B cell (primary cell): ENCODE measurements around the gene NEUROD6.

Source experiments
- EZH2 ChIP-seq: IDR thresholded peaks from 2 replicates; pipeline ENCODE4 v1.6.1; 2012; ENCODE audit warnings: borderline replicate concordance, low read depth, mild to moderate bottlenecking, moderate library complexity, low read length; ENCODE audit not compliant: insufficient read depth, poor library complexity, severe bottlenecking
- TF ChIP-seq, protein P1 (sequence below): fragments of 200-600 bp; IDR thresholded peaks from one replicate; pipeline ENCODE4 v1.8.0; 2022; ENCODE audit warnings: antibody characterized with exemption, mild to moderate bottlenecking

DNA sequence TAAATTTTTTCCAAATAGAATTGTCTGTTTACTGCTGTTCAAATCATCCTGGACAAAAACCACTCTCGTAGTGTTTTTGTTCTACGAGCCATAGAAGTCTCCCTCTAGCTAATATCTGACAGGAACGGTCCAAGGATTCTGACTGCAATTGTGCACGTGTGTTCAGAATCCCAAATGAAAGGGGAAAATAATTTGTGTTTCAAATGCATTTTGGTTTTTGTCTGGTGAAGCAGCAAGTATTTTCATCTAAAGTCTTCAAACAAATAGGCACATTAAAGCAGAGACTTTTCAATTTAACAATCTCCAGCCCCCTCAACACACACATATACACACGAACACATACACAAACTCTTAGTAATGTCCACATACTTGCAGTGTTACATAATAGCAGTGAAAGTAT, 475 bp downstream of the NEUROD6 start:
- TF ChIP-seq, protein P1, sequence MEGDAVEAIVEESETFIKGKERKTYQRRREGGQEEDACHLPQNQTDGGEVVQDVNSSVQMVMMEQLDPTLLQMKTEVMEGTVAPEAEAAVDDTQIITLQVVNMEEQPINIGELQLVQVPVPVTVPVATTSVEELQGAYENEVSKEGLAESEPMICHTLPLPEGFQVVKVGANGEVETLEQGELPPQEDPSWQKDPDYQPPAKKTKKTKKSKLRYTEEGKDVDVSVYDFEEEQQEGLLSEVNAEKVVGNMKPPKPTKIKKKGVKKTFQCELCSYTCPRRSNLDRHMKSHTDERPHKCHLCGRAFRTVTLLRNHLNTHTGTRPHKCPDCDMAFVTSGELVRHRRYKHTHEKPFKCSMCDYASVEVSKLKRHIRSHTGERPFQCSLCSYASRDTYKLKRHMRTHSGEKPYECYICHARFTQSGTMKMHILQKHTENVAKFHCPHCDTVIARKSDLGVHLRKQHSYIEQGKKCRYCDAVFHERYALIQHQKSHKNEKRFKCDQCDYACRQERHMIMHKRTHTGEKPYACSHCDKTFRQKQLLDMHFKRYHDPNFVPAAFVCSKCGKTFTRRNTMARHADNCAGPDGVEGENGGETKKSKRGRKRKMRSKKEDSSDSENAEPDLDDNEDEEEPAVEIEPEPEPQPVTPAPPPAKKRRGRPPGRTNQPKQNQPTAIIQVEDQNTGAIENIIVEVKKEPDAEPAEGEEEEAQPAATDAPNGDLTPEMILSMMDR: no peak
- no peak for TF ChIP-seq EZH2
